Endothelial cell of umbilical vein (primary cell): Measurements from ENCODE around the gene REEP3.

Experiments used
- EZH2 ChIP-seq: IDR thresholded peaks from 2 replicates; pipeline ENCODE4 v1.6.1; 2012; ENCODE audit warnings: borderline replicate concordance, low read depth, mild to moderate bottlenecking, moderate library complexity, low read length, inconsistent platforms; ENCODE audit not compliant: severe bottlenecking
- FOS ChIP-seq: IDR thresholded peaks from 2 replicates; pipeline ENCODE4 v1.6.1; 2011; ENCODE audit warnings: mild to moderate bottlenecking, low read length, moderate library complexity, borderline replicate concordance; ENCODE audit not compliant: insufficient read depth
- GATA2 ChIP-seq: IDR thresholded peaks from 2 replicates; pipeline ENCODE4 v1.7.0; 2011; ENCODE audit warnings: low read depth, mild to moderate bottlenecking, moderate library complexity, mixed read lengths, low read length; ENCODE audit not compliant: insufficient read length, insufficient read depth
- JUN ChIP-seq: IDR thresholded peaks from 2 replicates; pipeline ENCODE4 v1.6.1; 2011; ENCODE audit warnings: borderline replicate concordance, low read depth; ENCODE audit not compliant: insufficient read length, insufficient read depth
- MYC ChIP-seq: IDR thresholded peaks from one replicate; pipeline ENCODE4 v1.6.1; 2011; ENCODE audit warnings: mild to moderate bottlenecking, low read depth, low read length
- POLR2AphosphoS5 ChIP-seq: IDR thresholded peaks from 2 replicates; pipeline ENCODE4 v1.6.1; 2012; ENCODE audit warnings: low read depth, mild to moderate bottlenecking, control low read depth, low read length, moderate library complexity; ENCODE audit not compliant: insufficient read depth
- TF ChIP-seq, protein P1 (sequence below), 2 donors: IDR thresholded peaks; 1 replicate in 1 of 2; 2 replicates in 1 of 2; pipeline ENCODE4 v1.5.1; 2011; ENCODE audit warnings: low read length in 2 of 2, mild to moderate bottlenecking in 2 of 2, moderate library complexity in 2 of 2, control low read depth in 1 of 2, inconsistent platforms in 1 of 2, low read depth in 1 of 2; ENCODE audit not compliant: insufficient read depth in 1 of 2; ENCODE audit errors: extremely low read depth in 1 of 2
- TF ChIP-seq, protein P2 (sequence below): IDR thresholded peaks from 2 replicates; pipeline ENCODE4 v1.6.1; 2011; ENCODE audit not compliant: insufficient read depth, insufficient read length

GRCh38 chr10:63504145-63504881, 16.9 kb upstream of the REEP3 start:
- TF ChIP-seq, protein P1, sequence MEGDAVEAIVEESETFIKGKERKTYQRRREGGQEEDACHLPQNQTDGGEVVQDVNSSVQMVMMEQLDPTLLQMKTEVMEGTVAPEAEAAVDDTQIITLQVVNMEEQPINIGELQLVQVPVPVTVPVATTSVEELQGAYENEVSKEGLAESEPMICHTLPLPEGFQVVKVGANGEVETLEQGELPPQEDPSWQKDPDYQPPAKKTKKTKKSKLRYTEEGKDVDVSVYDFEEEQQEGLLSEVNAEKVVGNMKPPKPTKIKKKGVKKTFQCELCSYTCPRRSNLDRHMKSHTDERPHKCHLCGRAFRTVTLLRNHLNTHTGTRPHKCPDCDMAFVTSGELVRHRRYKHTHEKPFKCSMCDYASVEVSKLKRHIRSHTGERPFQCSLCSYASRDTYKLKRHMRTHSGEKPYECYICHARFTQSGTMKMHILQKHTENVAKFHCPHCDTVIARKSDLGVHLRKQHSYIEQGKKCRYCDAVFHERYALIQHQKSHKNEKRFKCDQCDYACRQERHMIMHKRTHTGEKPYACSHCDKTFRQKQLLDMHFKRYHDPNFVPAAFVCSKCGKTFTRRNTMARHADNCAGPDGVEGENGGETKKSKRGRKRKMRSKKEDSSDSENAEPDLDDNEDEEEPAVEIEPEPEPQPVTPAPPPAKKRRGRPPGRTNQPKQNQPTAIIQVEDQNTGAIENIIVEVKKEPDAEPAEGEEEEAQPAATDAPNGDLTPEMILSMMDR (IDR thresholded peaks at IDR 0.05; ENCODE audit: extremely low read depth in 1 of 2, insufficient read depth in 1 of 2, low read depth in 1 of 2, low read length in 2 of 2): no peak
- no peak for TF ChIP-seq MYC
- no peak for TF ChIP-seq GATA2
- TF ChIP-seq, protein P2, sequence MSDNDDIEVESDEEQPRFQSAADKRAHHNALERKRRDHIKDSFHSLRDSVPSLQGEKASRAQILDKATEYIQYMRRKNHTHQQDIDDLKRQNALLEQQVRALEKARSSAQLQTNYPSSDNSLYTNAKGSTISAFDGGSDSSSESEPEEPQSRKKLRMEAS: no peak
- TF ChIP-seq FOS: no peak
- no peak for TF ChIP-seq POLR2AphosphoS5
- TF ChIP-seq JUN: no peak
- TF ChIP-seq EZH2: no peak
